8988T (cell line): Measurements from ENCODE around the gene CACNA1C.
"Not testable (repeated sequence)": the region's sequence is repeated elsewhere in the genome, so short reads cannot be mapped to it uniquely, and the experiment has no call there.

Experiments used
- DNase-seq: peaks from one replicate; pipeline ENCODE4 v3.0.0; 2011

CACNA1C gene

GRCh38 chr12:2076728-2077127 lies 23.9 kb downstream of the CACNA1C start:
- no peak for DNase-seq

- DNase-seq, result no peak
Observed at GRCh38 chr12:2080604-2081003, 27.8 kb downstream of the CACNA1C start.

GRCh38 chr12:2082321-2082720 lies 29.5 kb downstream of the CACNA1C start:
- no peak for DNase-seq

- DNase-seq, result no peak
Observed at GRCh38 chr12:2083008-2083407, 30.2 kb downstream of the CACNA1C start.

- DNase-seq, result no peak
Observed at GRCh38 chr12:2083561-2083960, 30.8 kb downstream of the CACNA1C start.

GRCh38 chr12:2084553-2085296 lies 31.9 kb downstream of the CACNA1C start:
- DNase-seq, result no peak

GRCh38 chr12:2092354-2092753 lies 39.6 kb downstream of the CACNA1C start:
- no peak for DNase-seq

- no peak for DNase-seq
Observed at GRCh38 chr12:2092890-2093289, 40.1 kb downstream of the CACNA1C start.

- DNase-seq, result no peak
Observed at GRCh38 chr12:2094597-2094996, 41.8 kb downstream of the CACNA1C start.

- no peak for DNase-seq
Observed at GRCh38 chr12:2095878-2096277, 43.1 kb downstream of the CACNA1C start.

GRCh38 chr12:2097617-2098016 lies 44.8 kb downstream of the CACNA1C start:
- DNase-seq, result no peak

GRCh38 chr12:2098852-2099251 lies 46.1 kb downstream of the CACNA1C start:
- DNase-seq, result no peak

GRCh38 chr12:2099595-2099994 lies 46.8 kb downstream of the CACNA1C start:
- DNase-seq, result no peak

GRCh38 chr12:2101359-2101758 lies 48.6 kb downstream of the CACNA1C start:
- no peak for DNase-seq

GRCh38 chr12:2101771-2102170 lies 49.0 kb downstream of the CACNA1C start:
- DNase-seq, result no peak

GRCh38 chr12:2102736-2103135 lies 49.9 kb downstream of the CACNA1C start:
- DNase-seq, result not testable (repeated sequence)

- DNase-seq, result not testable (repeated sequence)
Observed at GRCh38 chr12:2105387-2105786, 52.6 kb downstream of the CACNA1C start.

GRCh38 chr12:2108166-2108565 lies 55.4 kb downstream of the CACNA1C start:
- DNase-seq, result no peak

GRCh38 chr12:2108975-2109671 lies 56.3 kb downstream of the CACNA1C start:
- no peak for DNase-seq

- no peak for DNase-seq
Observed at GRCh38 chr12:2110127-2110526, 57.3 kb downstream of the CACNA1C start.

GRCh38 chr12:2110849-2111566 lies 58.2 kb downstream of the CACNA1C start:
- no peak for DNase-seq

- no peak for DNase-seq
Observed at GRCh38 chr12:2111826-2112225, 59.0 kb downstream of the CACNA1C start.

- no peak for DNase-seq
Observed at GRCh38 chr12:2112401-2112800, 59.6 kb downstream of the CACNA1C start.
